ENCODE data around the gene B3GNT7. TPM values are rescaled to one million over a fixed set of nuclear protein-coding genes. Genes with fewer than 3 reads are reported as not detected.
A peak's percentile ranks its signal among the peaks of the same experiment; 100 is the strongest.

B3GNT7 gene
- total and polyA plus RNA-seq, 2 of the 8 experiments (the other 6 are each of a cell fraction or from before 2014, with no cell fraction given): 26.4 to 73.1 TPM

GRCh38 chr2:231395188-231396057 is at the start of gene B3GNT7 (continued):
- no peak for TF ChIP-seq USF2 (IDR thresholded peaks at IDR 0.05; ENCODE audit: low read length)
- TF ChIP-seq NANOG (IDR thresholded peaks at IDR 0.05; ENCODE audit: insufficient read depth, low read depth, low read length, poor library complexity, severe bottlenecking): no peak
- TF ChIP-seq GTF2F1 (IDR thresholded peaks at IDR 0.05; ENCODE audit: borderline replicate concordance, low read depth, low read length): no peak
- TF ChIP-seq TAF7 (optimal IDR thresholded peaks at IDR 0.05; ENCODE audit: borderline replicate concordance, low read depth, low read length): no peak
- 0 out of 2 replicates have a peak, but pooled peaks have one; percentile 27 for TF ChIP-seq GABPA (IDR thresholded peaks at IDR 0.05; ENCODE audit: borderline replicate concordance, insufficient read depth, low read length)
- TF ChIP-seq ASH2L (IDR thresholded peaks at IDR 0.05; ENCODE audit: low read length): peak; percentile 25
- TF ChIP-seq CEBPB (IDR thresholded peaks at IDR 0.05; ENCODE audit: low read depth, low read length): no peak
- no peak for TF ChIP-seq BCL11A (IDR thresholded peaks at IDR 0.05; ENCODE audit: low read depth in 2 of 2, low read length in 2 of 2)
- TF ChIP-seq TCF12 (IDR thresholded peaks at IDR 0.05; ENCODE audit: low read depth, low read length): no peak
- no peak for TF ChIP-seq POLR2AphosphoS5 (IDR thresholded peaks at IDR 0.05; ENCODE audit: low read depth, low read length)
- TF ChIP-seq KDM4A (IDR thresholded peaks at IDR 0.05; ENCODE audit: low read depth, low read length, severe bottlenecking): peak; percentile 59
- no peak for TF ChIP-seq ATF3 (IDR thresholded peaks at IDR 0.05; ENCODE audit: insufficient read depth, low read depth, low read length)
- TF ChIP-seq BACH1 (IDR thresholded peaks at IDR 0.05; ENCODE audit: low read length): no peak
- 0 out of 4 replicates have a peak, but pooled peaks of 1 of the 2 experiments have one; percentile 2 for TF ChIP-seq RAD21 (IDR thresholded peaks at IDR 0.05 in 1 of 2, conservative IDR thresholded peaks at IDR 0.05 in 1 of 2; ENCODE audit: low read depth in 2 of 2, low read length in 2 of 2)
- no peak for TF ChIP-seq CTCF (IDR thresholded peaks at IDR 0.05; ENCODE audit: control extremely low read depth in 1 of 3, insufficient read depth in 1 of 3, low read depth in 1 of 3, low read length in 3 of 3)
